ENCODE results near the gene PTPRD.
"Not testable (repeated sequence)": the region's sequence is repeated elsewhere in the genome, so short reads cannot be mapped to it uniquely, and the experiment has no call there.

PTPRD gene

DNA sequence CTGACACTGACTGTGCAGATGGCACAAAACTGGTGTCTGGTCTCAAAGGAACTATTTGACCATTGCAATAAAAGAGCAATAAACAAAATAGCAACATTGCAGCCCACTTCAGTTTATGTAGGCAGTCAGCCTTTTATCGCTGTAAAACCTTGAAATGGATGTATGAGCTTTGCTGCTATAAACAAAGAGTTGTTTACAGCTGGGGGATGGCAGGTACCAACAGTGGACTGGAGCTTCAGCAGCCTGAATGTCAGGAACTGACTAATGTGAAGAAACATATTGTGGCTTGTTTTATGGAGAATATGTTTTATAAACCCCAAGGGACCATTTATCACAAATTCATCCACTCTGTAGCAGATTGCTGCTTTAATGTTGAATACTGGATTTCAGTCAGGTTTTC lies 78.0 kb downstream of the PTPRD start:
- in situ Hi-C loops (cut with MboI; ENCODE audit: low sequenced_read_pairs, unreplicated experiment): no loop called here
- DNase-seq (ENCODE audit: low spot score): no peak
- TF ChIP-seq, protein P1, sequence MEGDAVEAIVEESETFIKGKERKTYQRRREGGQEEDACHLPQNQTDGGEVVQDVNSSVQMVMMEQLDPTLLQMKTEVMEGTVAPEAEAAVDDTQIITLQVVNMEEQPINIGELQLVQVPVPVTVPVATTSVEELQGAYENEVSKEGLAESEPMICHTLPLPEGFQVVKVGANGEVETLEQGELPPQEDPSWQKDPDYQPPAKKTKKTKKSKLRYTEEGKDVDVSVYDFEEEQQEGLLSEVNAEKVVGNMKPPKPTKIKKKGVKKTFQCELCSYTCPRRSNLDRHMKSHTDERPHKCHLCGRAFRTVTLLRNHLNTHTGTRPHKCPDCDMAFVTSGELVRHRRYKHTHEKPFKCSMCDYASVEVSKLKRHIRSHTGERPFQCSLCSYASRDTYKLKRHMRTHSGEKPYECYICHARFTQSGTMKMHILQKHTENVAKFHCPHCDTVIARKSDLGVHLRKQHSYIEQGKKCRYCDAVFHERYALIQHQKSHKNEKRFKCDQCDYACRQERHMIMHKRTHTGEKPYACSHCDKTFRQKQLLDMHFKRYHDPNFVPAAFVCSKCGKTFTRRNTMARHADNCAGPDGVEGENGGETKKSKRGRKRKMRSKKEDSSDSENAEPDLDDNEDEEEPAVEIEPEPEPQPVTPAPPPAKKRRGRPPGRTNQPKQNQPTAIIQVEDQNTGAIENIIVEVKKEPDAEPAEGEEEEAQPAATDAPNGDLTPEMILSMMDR (IDR thresholded peaks at IDR 0.05; ENCODE audit: borderline replicate concordance, control extremely low read depth, extremely low read depth, insufficient read depth, missing control alignments): no peak

DNA sequence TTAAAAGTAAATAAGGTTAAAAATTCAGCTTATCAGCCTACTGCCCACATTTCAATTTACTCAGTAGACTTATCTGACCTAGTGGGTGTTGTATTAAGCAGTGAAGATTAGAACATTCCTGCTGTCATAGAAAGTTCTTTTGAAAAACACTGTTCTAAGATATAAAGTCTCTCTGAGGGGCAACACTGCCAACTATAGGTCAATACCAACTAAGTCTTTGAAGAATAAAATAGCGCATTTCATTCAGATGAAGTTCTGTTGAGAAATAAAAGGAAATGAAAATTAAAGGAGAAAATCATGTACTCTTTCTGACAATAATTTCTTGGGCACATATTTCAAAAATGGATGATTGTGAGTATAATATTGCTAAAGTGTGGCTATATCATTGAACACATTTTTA lies 86.8 kb downstream of the PTPRD start:
- TF ChIP-seq, protein P1 (IDR thresholded peaks at IDR 0.05; ENCODE audit: borderline replicate concordance, control extremely low read depth, extremely low read depth, insufficient read depth, missing control alignments): no peak
- DNase-seq (ENCODE audit: low spot score): no peak
- in situ Hi-C loops (cut with MboI; ENCODE audit: low sequenced_read_pairs, unreplicated experiment): no loop called here

DNA sequence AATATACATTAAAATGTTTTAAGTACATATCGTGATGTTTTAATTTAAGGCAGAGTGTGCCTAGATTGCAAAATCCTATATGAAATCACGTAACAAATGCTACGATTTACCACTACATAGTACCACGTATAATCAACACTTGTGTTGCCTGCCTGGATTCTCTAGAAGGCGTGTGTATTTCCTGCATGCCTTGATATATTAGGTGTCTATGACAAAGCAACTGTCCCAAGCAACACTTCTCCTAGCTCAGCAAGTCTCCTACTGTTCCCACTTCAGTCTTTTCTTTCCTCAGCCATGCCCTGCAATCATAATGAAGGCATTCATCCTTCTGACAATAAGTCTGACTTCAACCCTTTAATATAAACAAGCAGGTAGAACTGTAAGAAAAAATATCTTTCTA lies 89.6 kb downstream of the PTPRD start:
- TF ChIP-seq, protein P1 (IDR thresholded peaks at IDR 0.05; ENCODE audit: borderline replicate concordance, control extremely low read depth, extremely low read depth, insufficient read depth, missing control alignments): no peak
- in situ Hi-C loops (cut with MboI; ENCODE audit: low sequenced_read_pairs, unreplicated experiment): no loop called here

DNA sequence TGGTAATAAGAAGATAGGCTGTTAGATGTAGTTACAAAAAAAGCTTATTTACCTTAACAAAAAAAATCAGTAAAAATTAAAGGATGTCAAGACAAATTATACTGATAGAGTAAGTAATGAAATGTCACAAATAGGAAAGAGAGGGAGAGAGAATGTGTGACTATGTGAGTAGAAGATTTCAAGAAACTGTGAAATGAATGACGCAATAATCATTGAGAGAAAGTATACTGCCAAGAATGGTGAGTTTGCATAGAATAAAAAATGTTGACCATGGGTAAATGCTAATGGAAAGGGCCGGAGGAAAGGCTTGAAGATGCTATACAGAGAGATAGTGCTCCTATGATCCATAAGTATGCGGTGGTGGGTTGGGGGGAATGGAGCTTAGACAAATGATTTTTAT lies 100.7 kb downstream of the PTPRD start:
- in situ Hi-C loops (cut with MboI; ENCODE audit: low sequenced_read_pairs, unreplicated experiment): no loop called here
- no peak for DNase-seq (ENCODE audit: low spot score)
- TF ChIP-seq, protein P1 (IDR thresholded peaks at IDR 0.05; ENCODE audit: borderline replicate concordance, control extremely low read depth, extremely low read depth, insufficient read depth, missing control alignments): no peak

More for the DNA sequence above, 89.6 kb downstream of the PTPRD start:
- DNase-seq (ENCODE audit: low spot score): no peak

DNA sequence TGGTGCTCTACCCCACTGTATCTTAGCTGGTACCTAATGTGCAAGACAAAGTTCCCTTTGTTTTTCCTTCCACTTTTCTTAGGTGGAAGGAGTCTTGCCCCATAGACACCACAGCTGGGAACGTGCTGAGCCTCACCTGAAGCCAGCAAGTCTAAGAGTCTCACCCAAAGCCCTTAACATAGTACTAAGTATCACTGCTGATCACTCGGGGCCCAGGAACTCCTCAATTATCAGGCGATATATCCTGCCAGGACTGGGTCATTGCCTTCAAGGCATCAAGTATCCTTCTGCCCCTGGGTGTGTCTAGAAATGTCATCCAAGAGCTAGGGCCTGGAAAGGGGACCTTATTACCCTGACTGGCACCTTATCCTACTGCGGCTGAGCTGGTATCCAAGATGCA lies 123.9 kb downstream of the PTPRD start:
- TF ChIP-seq, protein P1 (IDR thresholded peaks at IDR 0.05; ENCODE audit: borderline replicate concordance, control extremely low read depth, extremely low read depth, insufficient read depth, missing control alignments): no peak
- no peak for DNase-seq (ENCODE audit: low spot score)
- in situ Hi-C loops (cut with MboI; ENCODE audit: low sequenced_read_pairs, unreplicated experiment): no loop called here

DNA sequence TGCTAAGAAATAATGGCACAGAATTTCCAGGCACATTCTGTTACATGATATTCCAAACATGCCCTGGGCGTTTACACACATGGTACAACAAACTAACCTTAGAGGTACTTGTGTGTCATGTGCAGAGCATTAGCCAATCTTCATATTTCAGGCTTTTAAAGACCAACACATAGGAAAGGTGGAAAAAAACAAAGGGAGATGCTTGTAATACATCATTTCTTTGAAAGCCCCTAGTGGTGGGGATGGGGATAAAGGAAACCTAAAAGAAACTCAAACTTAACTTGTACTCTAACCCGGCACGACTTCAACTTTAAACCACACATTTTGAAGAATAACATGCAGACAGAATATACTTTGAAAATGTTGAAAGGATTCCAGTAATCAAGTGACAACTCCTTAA lies 133.6 kb downstream of the PTPRD start:
- TF ChIP-seq, protein P1 (IDR thresholded peaks at IDR 0.05; ENCODE audit: borderline replicate concordance, control extremely low read depth, extremely low read depth, insufficient read depth, missing control alignments): no peak
- in situ Hi-C loops (cut with MboI; ENCODE audit: low sequenced_read_pairs, unreplicated experiment): no loop called here
- no peak for DNase-seq (ENCODE audit: low spot score)

DNA sequence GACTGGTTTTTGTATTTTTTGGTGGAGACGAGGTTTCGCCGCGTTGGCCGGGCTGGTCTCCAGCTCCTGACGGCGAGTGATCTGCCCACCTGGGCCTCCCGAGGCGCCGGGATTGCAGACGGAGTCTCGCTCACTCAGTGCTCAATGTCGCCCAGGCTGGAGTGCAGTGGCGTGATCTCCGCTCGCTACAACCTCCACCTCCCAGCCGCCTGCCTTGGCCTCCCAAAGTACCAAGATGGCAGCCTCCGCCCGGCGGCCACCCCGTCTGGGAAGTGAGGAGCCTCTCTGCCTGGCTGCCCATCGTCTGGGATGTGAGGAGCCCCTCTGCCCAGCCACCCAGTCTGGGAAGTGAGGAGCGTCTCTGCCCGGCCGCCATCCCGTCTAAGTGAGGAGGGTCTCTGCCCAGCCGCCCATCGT lies 163.6 kb downstream of the PTPRD start:
- in situ Hi-C loops (cut with MboI; ENCODE audit: low sequenced_read_pairs, unreplicated experiment); DNase-seq (ENCODE audit: low spot score): not testable (repeated sequence)

Data from GM13976 (cell line).